ENCODE results near the gene FARS2.

Gene FARS2

GRCh38 chr6:5510331-5511133 is 249.2 kb downstream of the FARS2 start:
- peaks cover 8% of the 10 kb centered on the region; the same call in 1 of the 2 replicates for H3K4me1 ChIP-seq (ENCODE audit: insufficient read depth, low read length)
- no peaks in the 10 kb centered on the region for H3K9me3 ChIP-seq (ENCODE audit: insufficient read depth, low read length, severe bottlenecking)
- no peak overlapping the region for H3K27ac ChIP-seq (ENCODE audit: low read length)
- no peaks in the 10 kb centered on the region for H3K36me3 ChIP-seq (ENCODE audit: insufficient read depth, low read length)
- DNase-seq (no peak), ATAC-seq (ENCODE audit: insufficient read depth, low read depth) (no peak)
- H3K79me2 ChIP-seq (ENCODE audit: insufficient read depth, low read length), result no peaks in the 10 kb centered on the region
- no peak overlapping the region for H3K4me3 ChIP-seq (ENCODE audit: low read depth in 1 of 2, low read length in 2 of 2)
- H3K27me3 ChIP-seq (ENCODE audit: insufficient read depth, low read length, poor library complexity), result no peaks in the 10 kb centered on the region
- no peak overlapping the region for H3K9ac ChIP-seq (ENCODE audit: low read depth, low read length)
- no peak overlapping the region for H2AFZ ChIP-seq (ENCODE audit: low read depth, low read length)
- TF ChIP-seq EZH2 (IDR thresholded peaks at IDR 0.05; ENCODE audit: borderline replicate concordance, low read depth, low read length, severe bottlenecking) (no peak), CTCF (IDR thresholded peaks at IDR 0.05; ENCODE audit: borderline replicate concordance, extremely low read depth, low read length, poor library complexity, severe bottlenecking) (no peak)
- 0 out of 2 replicates have a peak, but pooled peaks cover 3% of the 10 kb centered on the region for H4K20me1 ChIP-seq (ENCODE audit: insufficient read depth, low read length)
- no peak overlapping the region for H3K4me2 ChIP-seq (ENCODE audit: insufficient read depth, low read length)

GRCh38 chr6:5511954-5512353 is 250.6 kb downstream of the FARS2 start:
- Histone ChIP-seq H3K9ac (ENCODE audit: low read depth, low read length) (no peak overlapping the region), H3K4me3 (ENCODE audit: low read depth in 1 of 2, low read length in 2 of 2) (no peak overlapping the region), H4K20me1 (ENCODE audit: insufficient read depth, low read length) (0 out of 2 replicates have a peak, but pooled peaks cover 5% of the 10 kb centered on the region), H2AFZ (ENCODE audit: low read depth, low read length) (no peak overlapping the region), H3K79me2 (ENCODE audit: insufficient read depth, low read length) (no peaks in the 10 kb centered on the region), H3K36me3 (ENCODE audit: insufficient read depth, low read length) (no peaks in the 10 kb centered on the region), H3K27me3 (ENCODE audit: insufficient read depth, low read length, poor library complexity) (no peaks in the 10 kb centered on the region), H3K4me2 (ENCODE audit: insufficient read depth, low read length) (no peak overlapping the region), H3K27ac (ENCODE audit: low read length) (no peak overlapping the region), H3K4me1 (ENCODE audit: insufficient read depth, low read length) (peaks cover 2% of the 10 kb centered on the region; the same call in 1 of the 2 replicates), H3K9me3 (ENCODE audit: insufficient read depth, low read length, severe bottlenecking) (no peaks in the 10 kb centered on the region)
- TF ChIP-seq EZH2 (IDR thresholded peaks at IDR 0.05; ENCODE audit: borderline replicate concordance, low read depth, low read length, severe bottlenecking) (no peak), CTCF (IDR thresholded peaks at IDR 0.05; ENCODE audit: borderline replicate concordance, extremely low read depth, low read length, poor library complexity, severe bottlenecking) (no peak)
- DNase-seq (no peak), ATAC-seq (ENCODE audit: insufficient read depth, low read depth) (no peak)

GRCh38 chr6:5512422-5512821 is 251.1 kb downstream of the FARS2 start:
- no peak for TF ChIP-seq CTCF (IDR thresholded peaks at IDR 0.05; ENCODE audit: borderline replicate concordance, extremely low read depth, low read length, poor library complexity, severe bottlenecking)
- TF ChIP-seq EZH2 (IDR thresholded peaks at IDR 0.05; ENCODE audit: borderline replicate concordance, low read depth, low read length, severe bottlenecking), result no peak
- H3K36me3 ChIP-seq (ENCODE audit: insufficient read depth, low read length), result no peaks in the 10 kb centered on the region
- no peaks in the 10 kb centered on the region for H3K4me1 ChIP-seq (ENCODE audit: insufficient read depth, low read length)
- no peak overlapping the region for H3K4me3 ChIP-seq (ENCODE audit: low read depth in 1 of 2, low read length in 2 of 2)
- no peaks in the 10 kb centered on the region for H3K79me2 ChIP-seq (ENCODE audit: insufficient read depth, low read length)
- H3K9me3 ChIP-seq (ENCODE audit: insufficient read depth, low read length, severe bottlenecking), result no peaks in the 10 kb centered on the region
- DNase-seq (no peak), ATAC-seq (ENCODE audit: insufficient read depth, low read depth) (no peak)
- H4K20me1 ChIP-seq (ENCODE audit: insufficient read depth, low read length), result 0 out of 2 replicates have a peak, but pooled peaks cover 5% of the 10 kb centered on the region
- no peak overlapping the region for H3K4me2 ChIP-seq (ENCODE audit: insufficient read depth, low read length)
- H3K27me3 ChIP-seq (ENCODE audit: insufficient read depth, low read length, poor library complexity), result no peaks in the 10 kb centered on the region
- no peak overlapping the region for H3K27ac ChIP-seq (ENCODE audit: low read length)
- no peak overlapping the region for H2AFZ ChIP-seq (ENCODE audit: low read depth, low read length)
- H3K9ac ChIP-seq (ENCODE audit: low read depth, low read length), result no peak overlapping the region
